Uterus (tissue), 2 donors: Measurements from ENCODE around the gene HOXA6.

ENCODE experiments used
- POLR2A ChIP-seq, 2 donors: fragments of 450-650 bp; IDR thresholded peaks; one replicate each; pipeline ENCODE4 v1.6.1; 2016; ENCODE audit warnings: antibody characterized with exemption in 2 of 2, mild to moderate bottlenecking in 1 of 2, moderate library complexity in 1 of 2
- TF ChIP-seq, protein P1 (sequence below), 4 experiments: fragments of 200-600 bp in 2 of 4; fragments of 450-650 bp in 2 of 4; sonication (generic) in 2 of 4; IDR thresholded peaks; one replicate each; pipeline ENCODE4 v1.5.1; 2016 to 2019; ENCODE audit warnings: antibody characterized with exemption in 4 of 4, mild to moderate bottlenecking in 2 of 4, moderate library complexity in 1 of 4

DNA sequence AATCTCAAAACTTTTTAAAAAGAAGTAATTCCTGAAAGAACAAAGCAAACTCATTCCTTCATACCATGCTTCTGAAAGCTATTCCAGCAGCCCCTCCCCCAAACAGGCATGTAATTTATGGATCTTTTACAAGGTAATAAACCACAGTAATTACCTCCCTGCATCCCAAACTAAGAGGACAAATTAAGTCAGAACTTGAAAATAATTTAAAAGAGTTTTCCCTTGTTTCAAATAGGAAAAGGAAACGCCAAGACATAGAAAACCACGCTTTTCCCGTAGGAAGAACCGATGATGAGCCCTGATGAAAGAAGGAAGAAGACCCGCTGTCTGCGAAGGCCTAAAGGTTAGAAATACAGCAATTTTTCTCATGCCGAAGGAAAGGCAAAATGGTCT, 25.9 kb downstream of the HOXA6 start:
- TF ChIP-seq, protein P1, sequence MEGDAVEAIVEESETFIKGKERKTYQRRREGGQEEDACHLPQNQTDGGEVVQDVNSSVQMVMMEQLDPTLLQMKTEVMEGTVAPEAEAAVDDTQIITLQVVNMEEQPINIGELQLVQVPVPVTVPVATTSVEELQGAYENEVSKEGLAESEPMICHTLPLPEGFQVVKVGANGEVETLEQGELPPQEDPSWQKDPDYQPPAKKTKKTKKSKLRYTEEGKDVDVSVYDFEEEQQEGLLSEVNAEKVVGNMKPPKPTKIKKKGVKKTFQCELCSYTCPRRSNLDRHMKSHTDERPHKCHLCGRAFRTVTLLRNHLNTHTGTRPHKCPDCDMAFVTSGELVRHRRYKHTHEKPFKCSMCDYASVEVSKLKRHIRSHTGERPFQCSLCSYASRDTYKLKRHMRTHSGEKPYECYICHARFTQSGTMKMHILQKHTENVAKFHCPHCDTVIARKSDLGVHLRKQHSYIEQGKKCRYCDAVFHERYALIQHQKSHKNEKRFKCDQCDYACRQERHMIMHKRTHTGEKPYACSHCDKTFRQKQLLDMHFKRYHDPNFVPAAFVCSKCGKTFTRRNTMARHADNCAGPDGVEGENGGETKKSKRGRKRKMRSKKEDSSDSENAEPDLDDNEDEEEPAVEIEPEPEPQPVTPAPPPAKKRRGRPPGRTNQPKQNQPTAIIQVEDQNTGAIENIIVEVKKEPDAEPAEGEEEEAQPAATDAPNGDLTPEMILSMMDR (IDR thresholded peaks at IDR 0.05) = no peak
- TF ChIP-seq POLR2A (IDR thresholded peaks at IDR 0.05) = no peak
